Measurements from ENCODE around the gene HSPA8. TPM values are rescaled to one million over a fixed set of nuclear protein-coding genes. Genes with fewer than 3 reads are reported as not detected.

HSPA8 gene
- total RNA-seq, 1 donor from 2014 or later = 1,872 TPM

GRCh38 chr11:123054301-123055065, 7.5 kb downstream of the HSPA8 start:
- TF ChIP-seq CTCF (conservative IDR thresholded peaks at IDR 0.05; ENCODE audit: low read depth, low read length) = peak; percentile 78
- DNase-seq (ENCODE audit: low read depth) = no peak
- H3K4me3 ChIP-seq (ENCODE audit: low read depth, low read length) = no peak overlapping the region

GRCh38 chr11:123052901-123053721, 8.8 kb downstream of the HSPA8 start:
- no peak overlapping the region for H3K4me3 ChIP-seq (ENCODE audit: low read depth, low read length)
- TF ChIP-seq CTCF (conservative IDR thresholded peaks at IDR 0.05; ENCODE audit: low read depth, low read length) = no peak
- DNase-seq (ENCODE audit: low read depth) = no peak

- no peak for DNase-seq (ENCODE audit: low read depth)
- H3K4me3 ChIP-seq (ENCODE audit: low read depth, low read length) = no peak overlapping the region
- no peak for TF ChIP-seq CTCF (conservative IDR thresholded peaks at IDR 0.05; ENCODE audit: low read depth, low read length)
Measured at GRCh38 chr11:123051634-123052033, 10.3 kb downstream of the HSPA8 start.

- TF ChIP-seq CTCF (conservative IDR thresholded peaks at IDR 0.05; ENCODE audit: low read depth, low read length) = no peak
- no peak overlapping the region for H3K4me3 ChIP-seq (ENCODE audit: low read depth, low read length)
- DNase-seq (ENCODE audit: low read depth) = no peak
Measured at GRCh38 chr11:123051146-123051545, 10.8 kb downstream of the HSPA8 start.

- TF ChIP-seq CTCF (conservative IDR thresholded peaks at IDR 0.05; ENCODE audit: low read depth, low read length) = no peak
- DNase-seq (ENCODE audit: low read depth) = no peak
- H3K4me3 ChIP-seq (ENCODE audit: low read depth, low read length) = no peak overlapping the region
Measured at GRCh38 chr11:123047947-123048293, 14.0 kb downstream of the HSPA8 start.

- TF ChIP-seq CTCF (conservative IDR thresholded peaks at IDR 0.05; ENCODE audit: low read depth, low read length) = no peak
- DNase-seq (ENCODE audit: low read depth) = no peak
- H3K4me3 ChIP-seq (ENCODE audit: low read depth, low read length) = no peak overlapping the region
Measured at GRCh38 chr11:123047266-123047946, 14.5 kb downstream of the HSPA8 start.
